NCI-H526 (cell line): ENCODE results near the gene FREM2.

Source experiments
- DNase-seq, 2 experiments: peaks; one replicate each; lab custom pipeline; 2025; lab: John Stamatoyannopoulos, UW

The FREM2 gene

GRCh38 chr13:38898481-38898880 lies 211.6 kb downstream of the FREM2 start:
- no peak for DNase-seq

DNA sequence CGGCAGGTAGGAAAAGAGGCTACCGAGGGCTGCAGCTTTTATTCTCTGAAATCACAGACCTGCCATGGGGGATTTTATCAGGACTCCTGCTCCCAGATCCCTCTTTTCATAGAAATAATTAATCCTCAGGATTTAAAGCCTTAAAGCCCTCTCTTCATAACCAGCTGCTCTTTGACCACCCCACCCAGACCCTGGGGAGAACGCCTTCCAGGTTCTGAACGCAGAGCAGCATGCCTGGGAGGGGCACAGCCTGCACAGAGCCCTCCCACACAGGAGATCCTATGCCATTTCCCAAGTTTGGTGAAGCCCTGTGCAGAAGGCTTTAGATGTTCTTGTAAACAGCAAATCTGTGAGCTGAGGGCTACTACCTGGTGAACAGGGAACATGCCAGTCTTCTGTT lies 212.7 kb downstream of the FREM2 start:
- DNase-seq = no peak

GRCh38 chr13:38900188-38900587 lies 213.3 kb downstream of the FREM2 start:
- DNase-seq = peak in 1 of 2 experiments; percentile 34

GRCh38 chr13:38902551-38902950 lies 215.7 kb downstream of the FREM2 start:
- DNase-seq = peak; percentile 74 to 86

- peak; percentile 85 to 90 for DNase-seq
Observed at GRCh38 chr13:38905081-38905480, 218.2 kb downstream of the FREM2 start.

GRCh38 chr13:38905861-38906260 lies 219.0 kb downstream of the FREM2 start:
- no peak for DNase-seq

GRCh38 chr13:38908574-38908973 lies 221.7 kb downstream of the FREM2 start:
- no peak for DNase-seq

DNA sequence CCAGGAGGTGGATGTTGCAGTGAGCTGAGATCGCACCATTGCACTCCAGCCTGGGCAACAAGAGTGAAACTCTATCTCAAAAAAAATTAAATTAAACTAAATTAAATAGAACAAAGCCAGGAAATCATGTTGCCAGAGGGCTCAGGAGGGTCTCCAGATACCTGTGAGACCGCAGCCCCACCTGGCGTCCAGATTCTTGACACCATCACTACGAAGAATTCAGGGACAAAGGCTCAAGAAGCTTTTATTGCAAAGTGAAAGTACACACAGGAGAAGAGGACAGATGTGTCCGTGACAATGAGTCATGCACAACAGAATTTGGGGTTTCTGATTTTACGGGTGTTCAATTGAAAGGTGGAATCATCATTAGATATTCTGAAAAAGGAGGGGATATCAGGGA lies 227.2 kb downstream of the FREM2 start:
- DNase-seq = no peak

GRCh38 chr13:38921081-38921480 lies 234.2 kb downstream of the FREM2 start:
- DNase-seq = no peak

DNA sequence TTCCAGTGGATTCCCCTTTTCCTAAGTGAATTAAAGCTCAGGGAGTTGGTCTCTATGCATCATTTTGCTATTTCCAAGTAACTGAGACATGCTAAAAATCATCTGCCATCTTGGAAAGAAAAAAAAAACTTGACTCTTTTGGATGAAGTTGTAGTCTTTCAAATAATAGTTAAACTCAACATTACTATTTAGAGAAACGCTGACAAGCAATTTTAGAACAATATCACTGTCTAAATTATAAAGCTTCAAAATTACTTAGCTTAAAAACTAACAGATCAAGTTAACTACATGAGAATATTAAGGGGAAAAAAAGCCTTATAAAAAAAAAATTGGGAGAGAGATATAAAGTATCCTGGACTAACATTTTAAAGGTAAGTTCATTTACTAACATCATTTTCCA lies 235.3 kb downstream of the FREM2 start:
- DNase-seq = no peak

DNA sequence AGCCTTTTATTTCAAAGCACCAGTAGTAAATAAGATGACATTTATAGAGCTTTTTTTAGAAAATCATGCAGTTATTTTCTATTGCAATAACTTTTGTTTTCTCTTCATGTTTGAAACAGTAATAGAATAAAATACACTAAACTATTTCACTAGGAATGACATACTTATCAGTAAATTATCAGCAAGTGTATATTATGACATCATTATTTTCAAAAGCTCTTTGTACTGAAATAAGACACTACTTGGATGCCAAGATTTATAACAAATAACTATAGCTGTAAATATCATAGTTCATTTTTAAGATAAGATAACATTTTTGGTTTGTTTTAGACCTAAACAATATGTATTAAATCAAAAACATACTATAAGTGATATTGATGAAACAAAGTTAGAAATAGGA lies 246.9 kb downstream of the FREM2 start:
- no peak for DNase-seq
